ENCODE data around the gene MGAM2.
A peak's percentile ranks its signal among the peaks of the same experiment; 100 is the strongest.

Gene MGAM2

DNA sequence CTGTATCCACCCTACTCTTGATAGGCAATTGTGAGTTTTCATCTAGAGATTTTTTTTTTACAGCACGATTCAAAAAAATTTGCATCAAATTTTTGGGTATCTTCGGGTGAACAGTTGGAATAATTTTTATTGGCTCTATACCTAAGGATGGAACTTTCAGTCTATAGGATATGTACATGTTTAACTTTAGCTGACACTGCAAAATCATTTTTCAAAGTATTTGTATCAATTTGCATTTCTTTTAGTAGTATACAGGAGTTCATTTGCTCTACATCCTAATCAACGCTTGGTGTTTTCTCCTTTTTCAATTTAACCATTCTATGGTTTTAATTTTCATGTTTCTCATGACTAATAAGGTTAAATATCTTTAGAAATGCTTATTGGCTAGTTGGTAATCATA is 11.7 kb downstream of the MGAM2 start:
- no peak for DNase-seq

DNA sequence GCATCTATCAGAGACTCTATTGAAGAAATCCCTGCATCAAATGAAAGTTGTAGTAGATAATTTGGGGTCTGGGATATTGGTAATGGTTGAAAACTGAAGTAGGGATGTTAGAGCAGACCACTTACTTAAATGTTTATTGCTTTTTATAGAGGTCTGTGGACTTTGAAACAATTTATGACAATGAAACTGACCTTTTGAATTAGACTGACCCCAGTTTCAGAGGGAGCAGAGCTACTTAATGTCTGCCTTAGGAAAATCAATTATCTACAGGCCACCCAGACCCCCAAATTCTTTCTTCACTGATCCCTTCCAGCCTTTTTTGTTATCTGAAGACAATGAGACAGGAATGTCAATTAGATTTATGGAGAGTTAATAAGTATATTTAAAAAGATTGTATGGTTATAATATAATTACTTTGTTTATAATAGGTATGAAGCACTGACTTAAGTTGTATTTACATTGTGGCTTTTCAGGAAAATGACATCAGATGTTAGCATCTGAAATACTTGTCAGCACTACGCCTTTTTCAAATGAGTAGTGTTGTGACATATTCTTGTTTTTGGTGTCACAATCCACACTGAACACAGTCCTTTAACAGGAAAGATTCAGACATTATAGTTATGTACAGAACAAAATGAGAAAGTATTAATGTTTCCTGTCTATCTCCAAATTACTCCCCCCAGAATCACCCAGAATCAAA is 13.9 kb downstream of the MGAM2 start:
- DNase-seq, result no peak

DNA sequence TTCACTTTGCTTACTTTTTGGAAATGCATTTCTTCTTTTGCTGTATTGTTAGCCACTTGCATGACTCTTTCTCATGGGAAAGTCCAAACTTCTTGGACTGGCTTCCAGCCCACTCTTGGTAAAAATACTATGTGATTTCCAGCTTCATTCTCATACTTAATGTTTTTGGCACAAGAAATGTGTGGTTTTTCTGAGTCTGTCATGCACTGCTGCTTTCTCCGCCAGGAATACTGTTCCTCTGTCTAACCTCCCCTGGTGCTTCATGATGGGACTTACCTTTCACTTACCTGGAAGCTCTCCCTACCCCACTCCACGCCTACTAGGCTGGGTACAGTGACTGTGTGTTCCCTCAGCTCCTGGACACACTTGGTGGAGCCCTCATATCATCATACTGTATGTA is 18.7 kb downstream of the MGAM2 start:
- DNase-seq, result no peak

DNA sequence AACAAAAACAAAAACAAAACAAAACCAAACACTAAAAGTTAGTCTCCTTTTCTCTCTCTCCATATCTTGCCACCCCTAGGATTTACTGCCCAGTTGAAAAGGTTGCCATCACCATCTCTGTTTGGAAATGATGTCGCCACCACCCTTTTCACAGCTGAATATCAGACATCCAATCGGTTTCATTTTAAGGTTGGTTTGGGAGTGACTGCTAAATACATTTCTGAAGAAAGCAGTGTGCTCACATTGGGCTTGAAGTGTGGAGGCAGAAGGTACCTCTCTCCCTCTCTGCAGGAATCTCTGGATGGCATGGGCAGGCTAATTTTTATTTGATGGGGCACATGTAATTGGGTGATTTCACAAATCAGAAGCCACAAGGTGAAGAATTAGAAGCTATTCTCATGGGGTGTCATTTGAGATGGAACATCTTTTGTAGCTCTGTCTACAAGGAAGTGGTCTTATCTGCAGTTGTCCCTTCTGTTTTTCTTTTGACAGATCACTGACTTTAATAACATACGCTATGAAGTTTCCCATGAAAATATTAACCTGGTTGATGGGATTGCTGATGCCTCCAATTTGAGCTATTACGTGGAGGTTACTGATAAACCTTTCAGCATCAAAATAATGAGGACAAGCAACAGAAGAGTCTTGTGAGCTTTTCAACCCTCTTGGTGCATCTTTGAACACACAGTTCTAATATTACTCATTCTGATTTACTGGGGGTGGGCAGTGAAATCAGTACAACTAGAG is 20.1 kb downstream of the MGAM2 start:
- peak; percentile 19 for DNase-seq

DNA sequence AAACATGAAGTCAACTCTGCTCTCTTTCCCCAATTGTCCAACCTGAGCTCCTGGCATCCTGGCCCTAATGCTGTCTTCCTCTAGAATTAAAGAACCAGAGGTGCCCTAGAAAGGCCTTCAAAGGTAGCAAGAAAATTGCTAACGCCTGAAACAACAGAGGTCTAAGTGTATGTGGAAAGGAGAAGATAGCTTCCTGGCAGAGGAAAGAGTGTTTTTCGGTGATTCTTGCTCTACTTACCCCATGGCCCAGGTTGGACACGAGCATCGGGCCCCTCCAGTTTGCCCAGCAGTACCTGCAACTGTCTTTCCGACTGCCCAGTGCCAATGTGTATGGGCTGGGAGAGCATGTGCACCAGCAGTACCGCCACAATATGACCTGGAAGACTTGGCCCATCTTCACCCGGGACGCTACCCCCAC is 22.2 kb downstream of the MGAM2 start:
- peak; percentile 7 for DNase-seq

DNA sequence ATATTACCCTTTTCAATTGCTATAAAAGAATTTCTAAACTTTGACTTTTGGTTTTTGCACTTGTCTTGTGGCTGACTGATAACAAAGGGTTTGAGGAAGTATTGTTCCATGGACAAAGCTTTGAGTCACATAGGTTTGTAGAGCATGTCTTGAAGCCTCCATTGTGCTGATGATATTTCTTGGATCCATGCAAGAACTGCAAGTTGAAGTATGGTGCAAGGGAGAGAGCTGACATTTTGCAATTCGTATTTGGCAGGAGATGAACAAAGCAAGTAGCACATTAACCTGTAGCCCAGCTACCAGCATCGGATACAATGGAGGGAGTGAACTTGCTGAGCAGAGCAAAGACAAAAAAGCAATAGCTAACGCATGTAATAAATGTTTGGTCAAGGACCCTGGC is 23.4 kb downstream of the MGAM2 start:
- no peak for DNase-seq

DNA sequence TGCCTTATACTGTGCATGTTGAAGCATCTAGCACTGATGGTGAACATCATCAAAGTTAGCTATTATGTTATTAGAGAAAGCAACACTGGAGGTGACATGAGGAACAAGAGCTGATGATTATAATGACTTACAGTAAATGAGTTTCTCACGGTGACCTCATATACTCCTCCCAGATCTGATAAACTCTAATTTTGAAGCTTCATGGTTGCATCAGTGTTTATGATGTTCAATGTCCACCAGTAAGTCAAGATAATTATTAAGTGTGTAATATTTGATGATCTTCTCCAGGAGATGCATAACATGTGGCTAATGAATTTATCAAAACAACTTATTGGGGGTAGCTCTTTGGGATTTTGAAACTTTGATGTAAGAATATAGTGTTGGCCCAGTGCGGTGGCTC is 27.5 kb downstream of the MGAM2 start:
- DNase-seq, result no peak

DNA sequence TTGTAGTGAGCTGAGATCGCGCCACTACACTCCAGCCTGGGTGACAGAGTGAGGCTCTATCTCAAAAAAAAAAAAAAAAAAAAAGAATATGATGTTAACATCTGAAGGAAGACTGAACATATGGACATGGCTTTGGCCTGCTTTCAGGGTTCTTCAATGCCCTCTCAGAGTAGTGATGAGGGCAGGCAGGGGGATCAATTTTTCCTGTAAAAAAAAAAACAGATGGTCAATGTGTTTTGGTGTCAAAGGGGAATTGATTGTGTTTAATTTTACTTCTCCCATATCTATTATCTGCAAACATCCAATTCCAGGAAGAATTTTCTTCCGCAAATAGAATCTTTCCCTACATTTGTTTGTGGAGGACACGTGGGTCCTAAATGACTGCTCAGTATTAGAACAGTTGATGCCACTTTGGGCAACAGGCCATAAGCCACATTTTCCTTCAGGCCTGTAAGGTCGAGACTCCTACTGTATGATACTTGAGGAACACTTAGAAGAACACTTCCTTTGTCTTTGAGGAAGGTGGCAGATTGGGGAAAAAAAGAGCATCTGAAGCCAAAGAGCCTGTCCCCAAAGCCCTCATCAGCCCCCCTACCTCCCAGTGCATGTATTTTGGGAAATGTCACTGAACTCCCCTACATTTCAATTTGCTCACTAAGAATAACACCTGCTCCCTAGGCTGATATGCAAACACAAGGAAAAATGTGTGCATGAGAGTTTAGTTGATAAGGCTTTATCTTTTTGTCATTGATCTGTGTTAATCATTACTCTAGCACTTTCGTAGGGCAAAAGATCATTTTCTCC is 28.3 kb downstream of the MGAM2 start:
- DNase-seq, result no peak

DNA sequence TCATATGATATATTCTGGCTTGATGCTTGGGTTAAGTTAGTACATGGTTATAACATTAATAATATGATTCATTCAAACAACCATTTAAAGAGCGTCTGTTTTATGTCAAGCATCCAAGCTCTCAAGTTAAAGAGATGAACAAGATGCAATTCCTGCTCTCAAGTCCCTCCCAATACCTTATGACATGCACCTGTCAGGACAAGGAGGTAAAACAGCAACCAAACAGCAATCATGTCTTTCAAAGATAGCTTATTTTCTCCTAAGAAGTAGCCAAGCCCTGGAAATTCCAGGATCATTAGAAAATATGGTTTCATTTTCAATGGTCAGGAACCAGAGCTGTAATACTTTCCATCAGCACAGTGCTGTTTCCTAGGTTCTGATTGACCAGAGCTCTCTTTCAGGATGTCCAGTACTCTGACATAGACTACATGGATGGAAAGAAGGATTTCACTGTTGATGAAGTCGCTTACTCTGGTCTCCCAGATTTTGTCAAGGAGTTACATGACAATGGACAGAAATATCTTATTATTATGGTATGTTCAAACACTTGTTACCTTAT is 29.0 kb downstream of the MGAM2 start:
- no peak for DNase-seq

DNA sequence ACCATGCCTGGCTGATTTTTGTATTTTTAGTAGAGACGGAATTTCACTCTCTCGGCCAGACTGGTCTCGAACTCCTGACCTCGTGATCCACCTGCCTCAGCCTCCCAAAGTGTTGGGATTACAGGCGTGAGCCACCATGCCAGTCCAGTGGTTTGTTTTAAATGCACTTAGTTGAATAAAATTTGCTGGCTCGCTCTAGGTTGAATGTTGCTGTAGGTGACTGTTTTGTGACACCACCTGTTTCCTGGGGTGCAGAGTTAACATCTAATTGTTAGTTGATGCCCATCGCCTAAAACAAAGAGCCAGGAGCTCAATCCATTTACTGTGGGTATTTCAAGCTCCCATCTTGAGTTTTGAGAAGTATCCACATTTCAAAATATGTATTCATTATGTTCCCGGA is 31.2 kb downstream of the MGAM2 start:
- no peak for DNase-seq

DNA sequence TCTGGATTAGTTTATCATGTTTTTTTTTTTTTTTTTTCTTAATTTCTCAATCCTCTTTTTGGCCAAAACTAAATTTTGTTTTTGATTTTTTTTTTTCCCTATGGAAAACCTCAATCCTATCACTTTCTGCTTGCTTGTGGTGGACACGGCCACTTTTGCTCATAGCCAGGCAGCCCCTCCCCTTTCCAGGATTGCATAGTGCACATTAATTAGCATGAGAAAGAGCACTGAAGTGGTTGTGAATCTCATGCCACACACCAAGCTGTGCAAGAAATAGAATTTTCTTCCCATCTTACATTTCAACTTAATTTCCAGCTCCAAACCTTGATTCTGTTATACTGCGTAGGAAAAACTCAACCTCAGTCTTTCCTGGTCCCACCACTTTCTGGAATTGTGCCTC is 34.6 kb downstream of the MGAM2 start:
- no peak for DNase-seq

DNA sequence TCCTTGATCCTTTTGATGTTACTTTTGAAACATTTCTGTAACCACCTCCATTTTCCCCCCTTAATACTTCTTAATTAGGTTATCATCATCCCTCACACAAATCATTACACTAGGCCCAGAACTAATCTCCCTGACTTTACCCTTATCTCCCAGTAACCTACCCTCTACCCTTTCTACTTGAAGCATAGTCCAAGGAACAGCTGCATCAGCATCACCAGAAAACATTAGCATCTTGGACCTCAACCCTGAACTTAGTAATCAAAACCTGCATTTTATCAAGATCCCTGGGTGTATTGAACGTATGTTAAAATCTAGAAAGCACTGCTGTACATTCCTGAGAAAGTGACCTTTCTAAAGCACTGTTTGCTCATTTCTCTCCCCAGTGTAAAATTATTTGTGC is 38.8 kb downstream of the MGAM2 start:
- no peak for DNase-seq

DNA sequence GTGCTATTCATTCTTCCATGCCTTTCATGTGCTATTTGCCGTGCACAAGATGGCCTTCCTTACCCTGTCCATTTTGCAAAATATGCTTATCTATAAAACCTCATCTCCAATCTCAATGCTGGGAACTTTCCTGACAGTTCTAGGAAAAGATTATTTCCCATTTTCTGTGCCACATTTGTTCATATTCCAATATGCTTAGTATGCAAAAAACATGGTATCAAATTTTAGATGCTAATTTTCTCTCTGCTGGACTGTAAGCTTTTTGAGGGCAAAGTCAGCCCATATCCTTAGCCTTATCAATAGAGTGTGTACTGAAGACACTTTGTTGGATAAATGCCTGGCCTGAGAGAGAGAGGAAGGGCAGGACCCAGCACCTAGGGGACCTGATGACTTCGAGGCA is 39.4 kb downstream of the MGAM2 start:
- no peak for DNase-seq

DNA sequence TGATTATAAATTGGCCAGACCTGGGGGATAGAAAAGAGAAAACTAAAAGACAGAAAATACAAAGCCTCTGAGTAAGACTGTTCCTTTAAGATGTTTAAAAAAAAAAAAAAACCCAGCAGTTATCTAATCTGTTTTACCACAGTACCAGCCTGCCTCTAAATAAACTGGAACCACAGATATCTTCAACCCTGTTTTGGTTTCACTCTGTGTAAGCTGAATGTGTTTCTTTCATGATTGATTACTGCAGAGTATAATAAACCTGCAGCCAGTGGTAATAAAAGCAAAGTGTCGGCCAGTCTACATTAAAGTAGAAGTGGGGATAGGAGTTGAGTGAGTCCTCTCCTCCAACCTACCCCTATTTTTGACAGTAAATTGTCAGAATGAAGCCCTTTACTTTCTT is 40.6 kb downstream of the MGAM2 start:
- DNase-seq, result no peak

DNA sequence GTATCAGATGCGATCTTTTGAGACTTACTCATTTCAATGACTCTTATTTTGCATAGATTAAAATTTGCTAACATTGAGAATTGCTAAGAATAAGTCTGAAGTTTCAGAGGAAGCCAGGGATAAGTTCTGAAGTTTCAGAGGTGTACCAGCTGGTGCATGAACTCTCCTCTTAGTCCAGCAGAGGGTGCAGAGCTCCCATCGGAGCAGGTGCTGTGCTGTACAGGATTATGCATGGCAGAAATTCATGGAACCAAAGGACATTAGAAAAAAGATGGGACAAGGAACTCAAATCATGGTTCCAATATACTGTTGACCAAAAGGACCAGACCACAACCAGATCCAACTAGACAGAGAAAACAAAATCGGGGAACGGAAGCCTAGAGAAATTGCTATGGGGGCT is 41.9 kb downstream of the MGAM2 start:
- DNase-seq, result no peak

DNA sequence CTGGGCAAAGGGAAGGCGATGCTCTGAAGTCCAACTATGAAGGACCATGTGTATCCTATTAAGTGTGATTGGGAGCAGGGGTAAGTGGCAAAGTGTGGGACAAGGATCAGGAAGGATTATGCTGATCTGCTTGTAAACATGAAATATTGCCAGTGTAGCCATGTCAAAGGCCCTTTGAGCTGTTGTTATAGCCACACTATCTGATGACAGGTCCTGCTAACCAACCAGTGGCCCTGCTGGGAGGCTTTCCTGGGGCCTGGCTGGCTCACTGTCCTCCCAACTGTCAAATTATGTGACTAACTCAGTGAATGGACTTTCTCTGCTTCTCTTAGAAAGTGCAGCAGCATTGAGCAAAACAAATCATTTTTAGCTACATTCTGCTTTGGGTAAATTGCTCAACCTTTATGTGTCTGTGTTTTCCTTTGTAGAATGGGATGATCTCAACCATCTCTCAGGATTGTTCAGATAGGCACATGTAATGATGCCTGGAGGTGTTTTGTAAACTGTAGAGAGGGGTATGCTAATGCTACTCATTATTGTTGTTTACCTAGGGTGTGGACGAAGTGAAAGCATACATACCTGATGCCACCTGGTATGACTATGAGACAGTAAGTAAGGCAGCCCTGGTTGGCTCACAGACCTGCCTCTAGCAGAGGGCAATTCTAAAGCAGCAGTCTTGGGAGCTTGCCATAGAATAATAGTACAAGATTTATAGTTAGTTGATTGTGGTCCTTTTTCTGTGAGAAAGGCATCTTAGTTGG is 47.4 kb downstream of the MGAM2 start:
- no peak for DNase-seq

DNA sequence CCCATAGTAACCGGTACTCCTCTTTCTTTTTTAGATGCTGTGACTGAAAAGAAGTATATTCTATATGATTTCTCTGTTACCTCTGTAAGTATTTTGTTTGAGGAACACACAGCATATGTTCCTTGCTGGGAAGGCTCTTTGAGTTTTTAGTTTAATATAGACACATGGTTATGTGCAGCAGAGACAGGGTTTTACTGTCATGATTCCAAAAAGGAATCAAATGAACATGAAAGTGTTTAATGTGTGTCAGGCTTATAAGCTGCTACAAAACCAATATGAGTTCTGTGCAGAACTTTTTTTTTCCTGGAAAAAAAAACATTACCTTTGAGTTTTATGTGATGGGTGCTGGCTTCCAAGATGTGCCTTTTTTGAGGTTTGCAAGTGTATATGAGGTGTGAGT is 50.4 kb downstream of the MGAM2 start:
- DNase-seq, result no peak

DNA sequence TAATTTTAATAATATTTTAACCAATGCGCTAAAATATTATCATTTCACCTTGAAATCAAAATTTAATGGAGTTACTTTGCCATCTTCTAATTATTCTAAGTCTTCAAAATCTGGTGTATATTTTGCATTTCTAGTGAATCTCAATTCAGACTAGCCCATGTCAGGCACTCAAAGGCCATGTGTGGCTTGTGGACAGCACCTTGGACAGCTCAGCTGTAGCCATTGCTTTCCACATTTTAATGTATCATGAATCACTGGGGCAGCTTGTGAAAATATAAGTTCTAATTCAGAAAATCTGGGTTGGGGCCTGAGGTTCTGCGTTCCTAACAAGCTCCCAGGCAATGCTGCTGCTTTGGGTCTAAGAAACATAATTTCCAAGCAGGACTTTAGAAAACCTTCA is 57.2 kb downstream of the MGAM2 start:
- no peak for DNase-seq

DNA sequence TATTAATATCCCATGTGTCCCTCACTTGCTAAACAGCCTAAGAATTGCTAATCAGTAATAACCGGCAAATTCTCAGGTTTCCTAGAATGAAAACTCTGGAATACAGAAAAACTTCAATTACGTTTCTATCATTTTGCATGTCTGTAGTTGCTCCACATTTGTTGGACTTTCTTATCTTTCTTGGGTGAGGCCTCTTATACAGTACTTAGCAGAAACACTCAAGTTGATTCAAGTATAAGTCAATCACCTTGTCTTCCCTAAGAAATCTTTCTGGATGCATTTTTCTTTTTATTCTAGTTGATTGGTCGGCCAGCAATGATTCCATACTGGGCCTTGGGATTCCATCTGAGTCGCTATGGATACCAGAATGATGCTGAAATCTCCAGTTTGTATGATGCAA is 61.4 kb downstream of the MGAM2 start:
- DNase-seq, result no peak

DNA sequence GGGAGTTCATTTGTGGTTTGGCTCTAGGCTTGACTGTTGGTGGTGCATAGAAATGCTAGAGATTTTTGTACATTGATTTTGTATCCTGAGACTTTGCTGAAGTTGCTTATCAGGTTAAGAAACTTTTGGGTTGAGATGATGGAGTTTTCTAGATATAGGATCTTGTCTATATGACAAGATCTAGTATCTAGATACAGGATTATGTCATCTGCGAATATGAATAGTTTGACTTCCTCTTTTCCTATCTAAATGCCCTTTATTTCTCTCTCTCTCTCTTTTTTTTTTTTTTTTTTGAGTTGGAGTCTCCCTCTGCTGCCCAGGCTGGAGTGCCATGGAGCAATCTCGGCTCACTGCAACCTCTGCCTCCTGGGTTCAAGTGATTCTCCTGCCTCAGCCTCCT is 62.9 kb downstream of the MGAM2 start:
- DNase-seq, result no peak

DNA sequence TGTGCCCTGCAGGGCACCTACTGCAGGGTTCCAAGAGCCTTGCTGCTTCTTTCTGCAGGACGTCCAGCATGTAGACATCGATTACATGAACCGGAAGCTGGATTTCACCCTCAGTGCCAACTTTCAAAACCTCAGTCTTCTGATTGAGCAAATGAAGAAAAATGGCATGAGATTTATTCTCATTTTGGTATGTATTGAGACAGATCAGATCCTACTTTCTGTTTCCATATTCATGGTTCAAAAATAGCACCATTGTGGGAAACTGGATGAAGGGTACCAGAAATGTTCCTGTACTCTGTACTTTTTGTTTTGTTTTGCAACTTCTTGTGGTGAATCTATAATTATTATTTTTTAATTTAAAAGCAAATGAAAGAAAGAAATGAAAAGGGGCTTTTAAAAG is 64.1 kb downstream of the MGAM2 start:
- DNase-seq, result no peak

DNA sequence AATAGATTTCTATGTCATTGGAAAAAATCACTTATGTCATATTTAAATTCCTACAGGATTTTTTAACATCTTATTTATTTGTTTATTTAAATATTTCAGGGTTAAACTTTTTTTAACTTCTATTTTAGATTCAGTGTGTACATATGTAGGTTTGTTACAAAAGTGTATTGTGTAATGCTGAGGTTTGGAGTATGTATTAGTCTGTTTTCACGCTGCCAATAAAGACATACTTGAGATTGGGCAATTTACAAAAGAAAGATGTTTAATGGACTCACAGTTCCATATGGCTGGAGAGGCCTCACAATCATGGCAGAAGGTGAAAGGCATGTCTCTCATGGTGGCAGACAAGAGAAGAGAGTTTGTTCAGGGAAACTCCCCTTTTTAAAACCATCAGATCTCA is 65.4 kb downstream of the MGAM2 start:
- no peak for DNase-seq

DNA sequence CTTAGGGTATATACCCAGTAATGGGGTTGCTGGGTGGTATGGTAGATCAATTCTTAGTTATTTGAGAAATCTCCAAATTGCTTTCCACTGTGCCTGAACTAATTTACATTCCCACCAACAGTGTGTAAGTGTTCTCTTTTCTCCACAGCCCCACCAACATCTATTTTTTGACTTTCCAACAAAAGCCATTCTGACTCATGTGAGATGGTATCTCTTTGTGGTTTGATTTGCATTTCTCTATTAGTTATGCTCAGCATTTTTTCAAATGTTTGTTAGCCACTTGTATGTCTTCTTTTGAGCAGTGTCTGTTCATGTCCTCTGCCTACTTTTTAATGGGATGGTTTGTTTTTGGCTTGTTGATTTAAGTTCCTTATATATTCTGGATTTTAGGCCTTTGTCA is 66.4 kb downstream of the MGAM2 start:
- no peak for DNase-seq
